Measurements from ENCODE around the gene SPRYD7. TPM values are rescaled to one million over a fixed set of nuclear protein-coding genes. Genes with fewer than 3 reads are reported as not detected.
"Not testable (repeated sequence)": the region's sequence is repeated elsewhere in the genome, so short reads cannot be mapped to it uniquely, and the experiment has no call there.

The SPRYD7 gene
- total RNA-seq, 1 donor from 2014 or later, result 9.8 TPM

DNA sequence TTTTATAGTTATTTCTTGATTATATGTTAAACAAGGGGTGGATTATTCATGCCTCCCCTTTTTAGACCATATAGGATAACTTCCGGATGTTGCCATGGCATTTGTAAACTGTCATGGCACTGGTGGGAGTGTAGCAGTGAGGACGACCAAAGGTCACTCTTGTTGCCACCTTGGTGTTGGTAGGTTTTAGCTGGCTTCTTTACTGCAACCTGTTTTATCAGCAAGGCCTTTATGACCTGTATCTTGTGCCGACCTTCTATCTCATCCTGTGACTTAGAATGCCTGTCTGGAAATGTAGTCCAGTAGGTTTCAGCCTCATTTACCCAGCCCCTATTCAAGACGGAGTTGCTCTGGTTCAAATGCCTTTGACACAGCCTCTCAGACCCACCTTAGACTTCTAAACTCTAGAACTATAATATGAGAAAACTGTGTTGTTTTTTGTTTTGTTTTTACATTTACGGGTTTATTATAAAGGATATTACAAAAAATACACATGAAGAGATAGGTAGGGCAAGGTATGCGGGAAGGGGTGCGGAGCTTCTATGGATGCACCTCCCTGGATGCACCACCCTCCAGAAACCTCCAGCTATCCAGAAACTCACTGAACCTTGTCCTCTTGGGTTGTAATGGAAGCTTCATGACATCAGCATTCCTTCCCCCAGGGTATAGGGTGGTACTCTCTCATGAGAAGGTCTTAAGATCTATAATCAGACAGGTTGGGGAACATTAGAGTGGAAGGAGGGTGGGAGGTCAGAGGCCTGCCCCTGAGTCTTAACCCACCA, 15.8 kb upstream of the SPRYD7 start:
- Mint-ChIP-seq H3K9me3 (no peaks in the 10 kb centered on the region), H3K27ac (no peak overlapping the region), H3K36me3 (ENCODE audit: low read depth) (no peaks in the 10 kb centered on the region), H3K4me1 (ENCODE audit: low read depth) (no peaks in the 10 kb centered on the region), H3K4me3 (ENCODE audit: low read depth) (no peak overlapping the region), H3K27me3 (ENCODE audit: low read depth) (peaks cover 2% of the 10 kb centered on the region)
- no peak for DNase-seq (ENCODE audit: low spot score)
- intact Hi-C loops (cut with micrococcal nuclease), result no loop called here

DNA sequence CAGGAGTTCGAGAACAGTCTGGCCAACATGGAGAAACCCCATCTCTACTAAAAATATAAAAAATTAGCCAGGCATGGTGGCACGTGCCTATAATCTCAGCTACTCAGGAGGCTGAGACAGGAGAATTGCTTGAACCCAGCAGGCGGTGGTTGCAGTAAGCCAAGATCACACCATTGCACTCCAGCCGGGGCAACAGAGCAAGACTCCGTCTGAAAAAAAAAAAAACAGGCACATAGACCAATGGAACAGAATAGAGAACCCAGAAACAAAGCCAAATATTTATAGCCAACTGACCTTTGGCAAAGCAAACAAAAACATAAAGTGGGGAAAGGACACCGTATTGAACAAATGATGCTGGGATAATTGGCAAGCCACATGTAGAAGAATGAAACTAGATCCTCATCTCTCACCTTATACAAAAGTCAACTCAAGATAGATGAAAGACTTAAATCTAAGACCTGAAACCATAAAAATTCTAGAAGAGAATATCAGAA, 12.7 kb upstream of the SPRYD7 start:
- H3K4me3 Mint-ChIP-seq (ENCODE audit: low read depth); H3K4me1 Mint-ChIP-seq (ENCODE audit: low read depth); H3K9me3 Mint-ChIP-seq; H3K36me3 Mint-ChIP-seq (ENCODE audit: low read depth); intact Hi-C loops (cut with micrococcal nuclease); H3K27me3 Mint-ChIP-seq (ENCODE audit: low read depth); H3K27ac Mint-ChIP-seq; DNase-seq (ENCODE audit: low spot score): not testable (repeated sequence)

DNA sequence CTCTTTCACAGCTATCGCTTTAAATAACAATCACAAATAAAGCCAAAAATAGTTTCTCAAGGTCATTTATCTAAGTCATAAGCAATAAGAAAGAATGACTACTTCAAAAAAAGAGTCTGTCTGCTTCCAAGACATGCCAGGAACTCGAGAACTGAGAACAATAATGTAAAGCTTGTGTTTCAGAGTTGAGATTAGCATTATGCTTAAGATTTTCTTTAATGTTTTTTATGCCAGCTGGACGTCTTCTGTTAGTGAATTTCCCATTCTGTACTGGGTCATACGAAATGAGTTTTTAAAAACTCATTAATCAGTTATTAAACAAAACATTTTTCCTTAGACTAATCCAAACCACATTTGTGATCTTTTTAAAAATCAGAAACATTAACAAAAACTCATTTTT, 3.2 kb upstream of the SPRYD7 start:
- H3K27me3 Mint-ChIP-seq (ENCODE audit: low read depth), result peaks cover 9% of the 10 kb centered on the region
- H3K4me3 Mint-ChIP-seq (ENCODE audit: low read depth), result no peak overlapping the region
- no peaks in the 10 kb centered on the region for H3K36me3 Mint-ChIP-seq (ENCODE audit: low read depth)
- H3K4me1 Mint-ChIP-seq (ENCODE audit: low read depth), result peaks cover 9% of the 10 kb centered on the region
- no peaks in the 10 kb centered on the region for H3K9me3 Mint-ChIP-seq
- H3K27ac Mint-ChIP-seq, result no peak overlapping the region
- DNase-seq (ENCODE audit: low spot score), result no peak
- intact Hi-C loops (cut with micrococcal nuclease), result loop anchor here (5.0 kb wide), 1 partner anchor 973 kb away; no protein-coding TSS in a partner anchor

DNA sequence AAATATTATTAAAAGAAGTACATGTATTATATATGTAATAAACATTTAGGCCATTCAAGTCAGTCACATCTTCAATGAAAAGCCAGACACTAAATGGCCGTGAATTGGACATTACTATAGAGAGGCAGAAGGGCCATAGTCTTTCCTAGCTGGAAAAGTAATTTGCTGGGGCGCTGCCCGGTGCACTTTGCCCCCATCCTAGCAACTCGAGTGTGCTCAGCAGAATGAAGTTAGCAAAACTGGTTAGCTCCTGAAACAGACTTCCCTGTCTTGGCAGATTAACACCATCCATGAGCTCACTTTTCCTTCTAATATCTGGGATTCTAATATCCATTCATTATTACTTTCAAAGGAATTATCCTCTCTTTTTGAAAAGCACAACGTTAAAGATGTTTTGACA, 2.8 kb upstream of the SPRYD7 start:
- peaks cover 7% of the 10 kb centered on the region for H3K27me3 Mint-ChIP-seq (ENCODE audit: low read depth)
- H3K4me3 Mint-ChIP-seq (ENCODE audit: low read depth), result no peak overlapping the region

DNA sequence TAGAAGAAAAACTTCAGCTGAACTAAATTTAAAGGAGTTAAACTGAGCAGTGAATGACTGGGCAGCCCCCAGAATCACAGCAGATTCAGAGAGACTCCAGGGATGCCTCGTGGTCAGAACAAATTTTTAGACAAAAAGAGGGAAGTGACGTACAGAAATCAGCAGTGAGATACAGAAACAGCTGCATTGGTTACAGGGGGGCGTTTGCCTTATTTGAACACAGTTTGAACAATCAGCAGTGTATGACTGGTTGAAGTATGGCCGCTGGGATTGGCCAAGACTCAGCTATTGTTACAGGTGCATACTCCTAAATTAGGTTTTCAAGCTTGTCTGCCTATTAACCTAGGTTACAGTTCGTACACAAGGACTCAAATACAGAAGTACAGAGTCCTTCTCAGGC, 2.2 kb upstream of the SPRYD7 start:
- Mint-ChIP-seq H3K27me3 (ENCODE audit: low read depth) (peaks cover 7% of the 10 kb centered on the region), H3K4me1 (ENCODE audit: low read depth) (peaks cover 9% of the 10 kb centered on the region), H3K9me3 (no peaks in the 10 kb centered on the region), H3K36me3 (ENCODE audit: low read depth) (no peaks in the 10 kb centered on the region), H3K4me3 (ENCODE audit: low read depth) (no peak overlapping the region), H3K27ac (no peak overlapping the region)
- no peak for DNase-seq (ENCODE audit: low spot score)
- intact Hi-C loops (cut with micrococcal nuclease), result loop anchor here (5.0 kb wide), 1 partner anchor 974 kb away; no protein-coding TSS in a partner anchor

More for the DNA sequence above, 2.8 kb upstream of the SPRYD7 start:
- intact Hi-C loops (cut with micrococcal nuclease), result loop anchor here (5.0 kb wide), 1 partner anchor 973 kb away; no protein-coding TSS in a partner anchor
- no peak for DNase-seq (ENCODE audit: low spot score)
- peaks cover 9% of the 10 kb centered on the region for H3K4me1 Mint-ChIP-seq (ENCODE audit: low read depth)
- H3K9me3 Mint-ChIP-seq, result no peaks in the 10 kb centered on the region
- no peak overlapping the region for H3K27ac Mint-ChIP-seq
- H3K36me3 Mint-ChIP-seq (ENCODE audit: low read depth), result no peaks in the 10 kb centered on the region

DNA sequence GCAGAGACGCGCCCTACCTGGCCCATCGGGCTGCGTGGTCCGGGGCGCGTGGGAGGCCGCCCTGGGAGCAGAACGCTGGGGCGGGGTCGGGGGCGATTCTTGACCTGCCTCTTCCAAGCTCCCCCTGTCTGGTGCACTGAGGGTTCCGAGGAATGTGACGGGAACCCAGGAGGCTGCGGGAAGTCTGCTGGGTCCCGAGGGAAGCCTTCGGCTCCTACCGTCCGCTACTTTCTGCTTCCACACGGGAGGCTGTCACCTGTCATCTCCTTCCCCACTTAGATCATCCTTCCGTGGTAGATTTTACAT, 781 bp upstream of the SPRYD7 start:
- Mint-ChIP-seq H3K9me3 (no peaks in the 10 kb centered on the region), H3K4me1 (ENCODE audit: low read depth) (peaks cover 9% of the 10 kb centered on the region), H3K27ac (no peak overlapping the region), H3K36me3 (ENCODE audit: low read depth) (no peaks in the 10 kb centered on the region), H3K27me3 (ENCODE audit: low read depth) (peaks cover 7% of the 10 kb centered on the region), H3K4me3 (ENCODE audit: low read depth) (peak overlapping the region; percentile 85)
- no peak for DNase-seq (ENCODE audit: low spot score)
- intact Hi-C loops (cut with micrococcal nuclease), result loop anchor here (1.0 to 5.0 kb wide), 4 partner anchors 143 to 975 kb away; partner anchors contain the start of genes EBPL and KPNA3

DNA sequence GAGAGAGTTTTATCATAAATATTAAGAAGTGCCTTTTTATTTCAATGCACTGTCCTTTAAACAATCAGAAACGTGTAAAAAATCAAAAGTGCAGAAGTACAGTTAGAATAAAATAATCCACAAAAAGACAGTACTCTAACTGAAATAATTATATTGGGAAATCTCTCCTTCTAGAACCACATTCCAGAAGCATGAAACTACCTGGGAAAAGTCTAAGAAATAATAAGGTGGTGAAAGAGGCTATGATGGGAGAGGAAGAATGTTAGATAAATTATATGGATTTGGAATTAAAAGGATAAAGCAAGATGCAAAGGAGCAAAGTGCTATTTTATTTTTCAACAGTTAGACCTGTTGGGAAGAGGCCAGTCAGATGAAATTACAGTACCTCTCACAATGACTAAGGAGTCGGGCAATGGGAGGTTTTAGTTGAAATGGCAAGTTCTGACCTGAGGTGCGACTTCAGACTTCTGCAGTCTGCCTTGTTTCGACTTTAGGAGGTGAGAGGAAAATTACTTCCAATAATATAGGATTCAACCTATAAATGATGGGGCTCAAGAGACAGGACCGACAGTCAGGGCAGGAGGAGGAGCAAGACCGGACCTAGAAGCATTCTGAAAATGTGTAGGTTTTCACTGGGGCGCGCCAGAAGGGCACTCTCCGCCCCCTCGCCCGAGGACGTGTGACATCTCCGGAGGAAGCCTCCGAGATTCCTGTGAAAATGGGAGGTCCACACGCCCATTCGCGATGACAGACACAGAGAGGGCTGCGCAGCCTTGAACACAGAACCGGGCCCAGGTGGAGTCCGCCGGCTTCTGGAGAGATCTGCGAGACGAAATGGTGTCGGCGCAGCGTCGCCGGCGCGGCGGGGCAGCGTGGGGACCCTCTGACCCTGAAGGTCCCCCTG, 717 bp downstream of the SPRYD7 start:
- peaks cover 9% of the 10 kb centered on the region for H3K4me1 Mint-ChIP-seq (ENCODE audit: low read depth)
- peaks cover 3% of the 10 kb centered on the region for H3K27me3 Mint-ChIP-seq (ENCODE audit: low read depth)
- no peaks in the 10 kb centered on the region for H3K9me3 Mint-ChIP-seq
- no peaks in the 10 kb centered on the region for H3K36me3 Mint-ChIP-seq (ENCODE audit: low read depth)
- DNase-seq (ENCODE audit: low spot score), result peak; percentile 23
- peak overlapping the region; percentile 85 for H3K4me3 Mint-ChIP-seq (ENCODE audit: low read depth)
- H3K27ac Mint-ChIP-seq, result peak overlapping the region; percentile 42
- intact Hi-C loops (cut with micrococcal nuclease), result loop anchor here (1.0 to 5.0 kb wide), 4 partner anchors 143 to 977 kb away; partner anchors contain the start of genes EBPL and KPNA3

DNA sequence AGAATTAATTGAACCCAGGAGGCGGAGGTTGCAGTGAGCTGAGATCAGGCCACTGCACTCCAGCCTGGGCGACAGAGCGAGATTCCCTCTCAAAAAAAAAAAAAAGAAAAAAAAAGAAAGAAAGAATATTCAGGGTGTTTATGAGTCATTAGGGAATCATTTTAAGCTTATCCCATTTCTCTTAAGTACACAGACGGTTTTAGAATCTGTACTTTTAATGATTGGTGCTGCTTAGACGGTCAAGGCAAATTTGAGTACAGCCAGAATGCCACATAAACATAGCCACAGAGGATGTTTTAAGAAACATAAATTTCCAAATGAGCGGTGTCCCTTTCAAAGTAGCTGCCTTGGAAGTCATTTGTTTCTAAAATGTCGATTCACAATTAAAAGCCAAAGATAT, 2.6 kb downstream of the SPRYD7 start:
- intact Hi-C loops (cut with micrococcal nuclease), result no loop called here
- Mint-ChIP-seq H3K36me3 (ENCODE audit: low read depth) (no peaks in the 10 kb centered on the region), H3K27ac (no peak overlapping the region), H3K4me3 (ENCODE audit: low read depth) (no peak overlapping the region), H3K4me1 (ENCODE audit: low read depth) (peaks cover 9% of the 10 kb centered on the region), H3K9me3 (no peaks in the 10 kb centered on the region), H3K27me3 (ENCODE audit: low read depth) (peaks cover 3% of the 10 kb centered on the region)
- DNase-seq (ENCODE audit: low spot score), result no peak

DNA sequence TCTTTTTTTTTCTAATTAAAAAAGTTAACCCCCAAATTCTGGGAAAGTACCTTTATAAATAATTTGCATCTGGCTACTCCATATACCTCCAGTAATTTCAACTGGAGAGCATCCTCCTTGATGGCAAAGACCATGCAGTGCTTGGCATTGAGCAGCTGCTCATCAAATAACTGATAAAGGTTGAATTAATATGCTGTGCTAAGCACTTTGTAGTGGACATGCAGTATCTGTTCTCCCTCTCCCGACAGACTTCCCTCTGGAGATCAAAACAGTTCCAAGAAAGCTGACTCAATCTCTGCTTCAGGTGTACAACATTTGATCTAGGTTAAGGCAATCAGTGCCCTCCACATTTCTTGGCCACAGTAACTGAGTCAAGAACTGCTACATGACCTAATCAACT, 3.3 kb downstream of the SPRYD7 start:
- intact Hi-C loops (cut with micrococcal nuclease), result no loop called here
- Mint-ChIP-seq H3K36me3 (ENCODE audit: low read depth) (no peaks in the 10 kb centered on the region), H3K9me3 (no peaks in the 10 kb centered on the region), H3K4me3 (ENCODE audit: low read depth) (no peak overlapping the region), H3K27me3 (ENCODE audit: low read depth) (no peaks in the 10 kb centered on the region), H3K4me1 (ENCODE audit: low read depth) (peaks cover 9% of the 10 kb centered on the region), H3K27ac (no peak overlapping the region)
- no peak for DNase-seq (ENCODE audit: low spot score)

DNA sequence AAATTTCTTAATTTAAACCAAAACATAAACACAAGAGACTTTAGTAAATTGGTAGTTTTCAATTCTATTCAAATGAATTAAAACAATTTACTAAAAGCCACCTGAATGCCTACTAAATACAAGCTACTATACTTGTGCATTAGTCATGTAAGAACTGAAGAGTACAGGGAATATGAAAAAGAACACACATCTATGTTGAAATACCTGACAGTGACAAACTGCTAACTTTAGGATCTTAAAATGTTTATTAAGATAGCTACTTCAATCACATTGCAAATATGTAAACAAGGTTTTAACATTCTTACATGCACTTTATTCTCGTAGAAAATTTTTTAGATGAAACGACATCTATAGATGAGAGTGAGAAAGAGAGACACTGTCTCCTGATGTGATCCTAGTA, 4.1 kb downstream of the SPRYD7 start:
- H3K4me1 Mint-ChIP-seq (ENCODE audit: low read depth), result peaks cover 9% of the 10 kb centered on the region
- no peak for DNase-seq (ENCODE audit: low spot score)
- no peak overlapping the region for H3K27ac Mint-ChIP-seq
- no peak overlapping the region for H3K4me3 Mint-ChIP-seq (ENCODE audit: low read depth)
- no peaks in the 10 kb centered on the region for H3K9me3 Mint-ChIP-seq
- no peaks in the 10 kb centered on the region for H3K36me3 Mint-ChIP-seq (ENCODE audit: low read depth)
- H3K27me3 Mint-ChIP-seq (ENCODE audit: low read depth), result no peaks in the 10 kb centered on the region
- intact Hi-C loops (cut with micrococcal nuclease), result no loop called here

DNA sequence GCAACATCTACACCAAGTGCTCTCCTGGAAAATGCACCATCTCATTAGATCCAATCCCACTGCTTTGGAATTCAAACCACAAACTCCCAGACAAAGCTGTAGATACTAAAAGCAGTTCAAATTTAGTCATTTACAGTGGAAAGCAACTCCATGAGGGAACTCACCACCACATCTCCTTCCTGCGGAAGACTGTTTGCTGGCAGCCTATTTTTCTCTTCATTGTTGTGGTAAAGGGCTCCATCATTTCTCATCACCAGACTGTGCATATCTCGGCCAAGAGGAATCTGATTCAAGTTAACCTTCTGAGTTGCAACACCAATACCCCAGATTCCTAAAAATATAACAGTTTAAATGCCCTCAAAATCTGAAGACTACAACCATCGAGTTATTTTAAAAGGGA, 8.4 kb downstream of the SPRYD7 start:
- Mint-ChIP-seq H3K36me3 (ENCODE audit: low read depth) (peaks cover 11% of the 10 kb centered on the region), H3K9me3 (no peaks in the 10 kb centered on the region), H3K27ac (no peak overlapping the region), H3K27me3 (ENCODE audit: low read depth) (no peaks in the 10 kb centered on the region), H3K4me3 (ENCODE audit: low read depth) (no peak overlapping the region), H3K4me1 (ENCODE audit: low read depth) (no peaks in the 10 kb centered on the region)
- no peak for DNase-seq (ENCODE audit: low spot score)
- intact Hi-C loops (cut with micrococcal nuclease), result no loop called here

DNA sequence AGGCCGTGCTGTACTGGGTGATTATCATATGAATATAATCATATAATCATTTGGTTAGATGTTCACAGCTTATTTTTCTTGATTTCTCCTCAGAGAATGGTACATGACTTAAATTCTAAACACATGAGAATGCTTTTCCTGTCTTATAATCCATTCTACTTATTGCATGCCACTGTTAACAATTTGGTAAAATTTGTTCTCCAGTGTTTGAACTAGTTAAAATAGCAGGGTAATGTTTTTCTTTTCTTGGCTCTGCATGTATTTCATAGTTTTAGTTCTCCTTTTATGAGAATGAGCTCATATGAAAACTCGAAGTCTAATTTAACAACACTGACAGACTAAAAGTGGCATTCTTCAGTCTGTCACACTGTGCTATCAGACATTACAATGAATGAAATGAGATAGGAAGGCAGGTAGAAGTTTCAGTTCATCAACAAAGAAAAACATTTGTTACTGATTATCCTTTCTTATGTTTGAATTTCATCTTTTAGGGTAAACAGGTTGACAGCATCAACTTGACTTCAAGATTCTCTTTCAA, 10.2 kb downstream of the SPRYD7 start:
- no peaks in the 10 kb centered on the region for H3K4me1 Mint-ChIP-seq (ENCODE audit: low read depth)
- DNase-seq (ENCODE audit: low spot score), result no peak
- no peak overlapping the region for H3K4me3 Mint-ChIP-seq (ENCODE audit: low read depth)
- H3K36me3 Mint-ChIP-seq (ENCODE audit: low read depth), result peaks cover 22% of the 10 kb centered on the region
- H3K27me3 Mint-ChIP-seq (ENCODE audit: low read depth), result no peaks in the 10 kb centered on the region
- peaks cover 7% of the 10 kb centered on the region for H3K9me3 Mint-ChIP-seq
- intact Hi-C loops (cut with micrococcal nuclease), result no loop called here
- H3K27ac Mint-ChIP-seq, result no peak overlapping the region
